Measurements from ENCODE around the gene GJC1. TPM values are rescaled to one million over a fixed set of nuclear protein-coding genes. Genes with fewer than 3 reads are reported as not detected.

GJC1 gene
- total RNA-seq, 4 donors from 2014 or later = 1.2 to 5.9 (median 1.6) TPM

- peaks cover 0 to 39% (median 0%) of the 10 kb centered on the region in 4 donors for H3K27me3 ChIP-seq
- H3K9me3 ChIP-seq = no peaks in the 10 kb centered on the region
- H3K4me1 ChIP-seq = no peaks in the 10 kb centered on the region
- DNase-seq = no peak
- intact Hi-C loops (cut with DNase I) = no loop called here
- H3K36me3 ChIP-seq = no peaks in the 10 kb centered on the region
- H3K27ac ChIP-seq = no peak overlapping the region
- WGBS, 2 donors = 35 to 93% methylated on average over 2 of the region's 2 CpGs
- TF ChIP-seq POLR2A (IDR thresholded peaks at IDR 0.05) = no peak
- TF ChIP-seq, protein P1, sequence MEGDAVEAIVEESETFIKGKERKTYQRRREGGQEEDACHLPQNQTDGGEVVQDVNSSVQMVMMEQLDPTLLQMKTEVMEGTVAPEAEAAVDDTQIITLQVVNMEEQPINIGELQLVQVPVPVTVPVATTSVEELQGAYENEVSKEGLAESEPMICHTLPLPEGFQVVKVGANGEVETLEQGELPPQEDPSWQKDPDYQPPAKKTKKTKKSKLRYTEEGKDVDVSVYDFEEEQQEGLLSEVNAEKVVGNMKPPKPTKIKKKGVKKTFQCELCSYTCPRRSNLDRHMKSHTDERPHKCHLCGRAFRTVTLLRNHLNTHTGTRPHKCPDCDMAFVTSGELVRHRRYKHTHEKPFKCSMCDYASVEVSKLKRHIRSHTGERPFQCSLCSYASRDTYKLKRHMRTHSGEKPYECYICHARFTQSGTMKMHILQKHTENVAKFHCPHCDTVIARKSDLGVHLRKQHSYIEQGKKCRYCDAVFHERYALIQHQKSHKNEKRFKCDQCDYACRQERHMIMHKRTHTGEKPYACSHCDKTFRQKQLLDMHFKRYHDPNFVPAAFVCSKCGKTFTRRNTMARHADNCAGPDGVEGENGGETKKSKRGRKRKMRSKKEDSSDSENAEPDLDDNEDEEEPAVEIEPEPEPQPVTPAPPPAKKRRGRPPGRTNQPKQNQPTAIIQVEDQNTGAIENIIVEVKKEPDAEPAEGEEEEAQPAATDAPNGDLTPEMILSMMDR (IDR thresholded peaks at IDR 0.05) = no peak
- no peak overlapping the region for H3K4me3 ChIP-seq
Measured at GRCh38 chr17:44837196-44837595, 7.1 kb upstream of the GJC1 start.

GRCh38 chr17:44832805-44833204 lies 2.7 kb upstream of the GJC1 start:
- no peak for TF ChIP-seq POLR2A (IDR thresholded peaks at IDR 0.05)
- TF ChIP-seq, protein P1 (IDR thresholded peaks at IDR 0.05) = no peak
- Histone ChIP-seq H3K27ac (no peak overlapping the region), H3K9me3 (no peaks in the 10 kb centered on the region), H3K4me3 (no peak overlapping the region), H3K36me3 (no peaks in the 10 kb centered on the region), H3K27me3 (peaks cover 5 to 67% (median 13%) of the 10 kb centered on the region in 4 donors), H3K4me1 (peaks cover 6 to 22% (median 17%) of the 10 kb centered on the region in 3 donors)
- DNase-seq = no peak
- WGBS, 2 donors = 68 to 77% methylated on average over 3 to 5 of the region's 5 CpGs
- intact Hi-C loops (cut with DNase I) = no loop called here

DNA sequence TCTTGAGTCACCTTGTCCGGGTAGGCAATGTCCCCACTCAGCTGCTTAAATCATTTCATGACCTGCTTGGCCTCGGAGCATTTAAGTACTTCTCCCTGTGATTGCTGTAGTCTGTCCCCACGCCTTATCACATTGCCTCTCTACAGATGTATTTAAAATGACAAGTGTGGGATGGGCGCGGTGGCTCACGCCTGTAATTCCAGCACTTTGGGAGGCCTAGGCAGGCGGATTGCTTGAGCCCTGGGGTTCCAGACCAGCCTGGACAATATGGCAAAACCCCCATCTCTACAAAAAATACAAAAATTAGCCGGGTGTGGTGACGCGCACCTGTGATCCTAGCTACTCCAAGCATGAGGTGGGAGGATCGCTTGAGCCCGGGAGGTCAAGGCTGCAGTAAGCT lies 1.3 kb upstream of the GJC1 start:
- Histone ChIP-seq H3K4me1 (peaks cover 6 to 22% (median 17%) of the 10 kb centered on the region in 3 donors), H3K27me3 (peaks cover 5 to 81% (median 18%) of the 10 kb centered on the region in 4 donors), H3K4me3 (no peak overlapping the region), H3K36me3 (no peaks in the 10 kb centered on the region), H3K9me3 (no peaks in the 10 kb centered on the region), H3K27ac (no peak overlapping the region)
- WGBS, 2 donors = 79 to 94% methylated on average over 9 to 11 of the region's 12 CpGs
- intact Hi-C loops (cut with DNase I) = no loop called here
- no peak for DNase-seq
- TF ChIP-seq POLR2A (IDR thresholded peaks at IDR 0.05) = no peak
- TF ChIP-seq, protein P1 (IDR thresholded peaks at IDR 0.05) = no peak

DNA sequence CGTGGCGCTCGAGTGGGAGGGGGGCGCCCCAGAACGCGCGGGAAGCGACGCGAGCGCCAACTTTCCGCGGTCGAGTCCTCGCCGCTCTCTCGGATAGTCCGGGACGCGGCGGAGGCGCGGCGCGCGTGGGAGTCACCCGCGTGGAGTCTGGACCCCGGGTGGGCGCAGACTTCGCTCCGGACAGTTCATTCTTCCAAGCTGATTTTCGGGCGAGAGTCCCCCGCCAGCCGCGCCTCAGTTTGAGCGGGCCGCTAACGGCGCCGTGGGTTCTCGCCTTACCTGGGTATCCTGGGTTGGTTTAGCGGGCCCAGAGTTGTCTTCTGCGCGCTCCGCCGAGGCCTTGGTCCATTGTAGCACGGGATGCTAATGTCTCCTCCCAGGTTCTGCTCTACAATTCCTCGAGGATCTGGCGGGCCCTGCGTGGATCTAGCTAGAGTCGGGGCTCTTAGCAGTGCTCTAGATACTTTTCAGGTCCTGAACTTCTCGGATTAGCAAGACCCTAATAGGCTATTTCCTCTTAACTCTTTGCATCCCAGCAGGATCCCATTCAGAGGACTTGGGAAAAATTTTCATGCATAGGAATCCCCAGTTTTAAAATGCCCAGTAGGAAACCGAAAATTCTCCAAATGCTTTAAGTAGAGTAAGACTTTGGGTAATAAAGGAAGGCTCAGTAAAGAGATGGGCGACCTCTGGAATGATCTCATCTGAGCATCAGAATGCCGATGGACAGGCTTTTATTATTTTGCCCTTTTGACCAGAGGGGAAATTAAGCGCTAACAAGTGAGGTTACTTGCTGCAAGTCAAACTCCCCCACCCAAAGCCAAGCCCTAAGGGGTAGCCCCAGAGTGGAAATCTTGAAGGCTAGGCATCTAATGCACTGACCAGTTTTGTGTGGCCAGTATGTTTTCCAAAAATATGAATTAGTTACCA lies 537 bp upstream of the GJC1 start:
- intact Hi-C loops (cut with DNase I) = no loop called here
- H3K36me3 ChIP-seq = no peaks in the 10 kb centered on the region
- no peak for DNase-seq
- H3K4me3 ChIP-seq = peak overlapping the region; percentile 37 to 70 (median 50)
- TF ChIP-seq POLR2A (IDR thresholded peaks at IDR 0.05) = no peak
- TF ChIP-seq, protein P1 (IDR thresholded peaks at IDR 0.05) = no peak
- peaks cover 6 to 22% (median 17%) of the 10 kb centered on the region in 3 donors for H3K4me1 ChIP-seq
- H3K27ac ChIP-seq = peak overlapping the region; percentile 72 to 90 (median 81)
- 16 to 24% methylated on average over 14 to 16 of the region's 58 CpGs for WGBS, 2 donors
- peaks cover 5 to 88% (median 20%) of the 10 kb centered on the region in 4 donors for H3K27me3 ChIP-seq
- H3K9me3 ChIP-seq = no peaks in the 10 kb centered on the region

DNA sequence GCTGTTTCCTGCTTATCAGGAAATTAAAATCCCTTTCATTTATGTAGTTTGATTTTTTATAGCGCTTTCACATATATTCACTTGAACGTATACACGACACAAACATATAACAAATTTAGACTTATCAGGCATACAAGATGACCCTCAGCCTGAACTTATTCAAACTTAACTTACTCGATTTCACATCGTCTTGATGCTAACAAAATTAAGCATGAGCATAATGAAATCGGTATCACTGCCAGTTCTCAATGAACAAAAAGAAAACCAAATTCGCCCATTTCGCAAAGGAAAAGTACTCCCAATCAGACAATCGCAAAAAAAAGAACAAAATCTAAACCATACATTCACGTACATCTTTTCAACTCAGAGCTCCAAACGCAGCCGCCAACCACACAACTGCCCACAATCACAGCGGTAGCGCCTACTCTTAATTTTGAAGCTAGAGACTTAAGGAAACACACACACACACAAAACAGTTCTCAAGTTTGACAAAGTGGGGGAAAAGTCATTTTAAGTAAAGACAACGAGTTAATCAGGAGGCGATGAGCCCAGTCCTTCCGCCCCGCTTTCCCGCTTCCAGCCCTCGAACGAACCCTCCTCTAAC lies 1.1 kb downstream of the GJC1 start:
- peaks cover 5 to 94% (median 20%) of the 10 kb centered on the region in 4 donors for H3K27me3 ChIP-seq
- H3K4me1 ChIP-seq = peaks cover 6 to 22% (median 17%) of the 10 kb centered on the region in 3 donors
- H3K4me3 ChIP-seq = peak overlapping the region; percentile 37 to 70 (median 50)
- H3K36me3 ChIP-seq = no peaks in the 10 kb centered on the region
- TF ChIP-seq, protein P1 (IDR thresholded peaks at IDR 0.05) = no peak
- TF ChIP-seq POLR2A (IDR thresholded peaks at IDR 0.05) = no peak
- H3K27ac ChIP-seq = peak overlapping the region; percentile 64 to 90 (median 81)
- WGBS, 2 donors = 5 to 8% methylated on average over 18 to 21 of the region's 21 CpGs
- no peaks in the 10 kb centered on the region for H3K9me3 ChIP-seq
- intact Hi-C loops (cut with DNase I) = no loop called here
- no peak for DNase-seq

Data from esophagus squamous epithelium (tissue), 5 donors.